ENCODE data around the gene GPR157.

GPR157 gene

DNA sequence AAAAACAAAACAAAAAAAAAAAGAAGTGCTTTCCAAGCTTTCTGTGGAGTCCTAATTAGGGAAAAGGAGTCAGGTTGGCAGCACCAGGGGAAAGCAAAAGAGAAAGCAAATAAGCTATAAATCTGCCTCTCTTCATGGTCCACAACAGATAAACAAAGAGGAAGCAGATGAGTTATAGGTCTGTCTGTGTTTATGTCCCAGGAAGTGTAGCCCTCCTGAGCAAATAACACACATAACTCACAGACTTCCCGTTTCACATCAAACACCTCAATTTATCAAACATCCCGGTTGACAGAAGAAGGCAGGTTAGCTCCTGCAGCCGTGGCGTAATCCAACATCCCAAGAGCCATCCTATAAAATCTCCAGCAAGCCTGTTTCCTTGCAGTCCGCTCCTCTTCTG, 53.9 kb downstream of the GPR157 start:
- TF ChIP-seq, protein P1, sequence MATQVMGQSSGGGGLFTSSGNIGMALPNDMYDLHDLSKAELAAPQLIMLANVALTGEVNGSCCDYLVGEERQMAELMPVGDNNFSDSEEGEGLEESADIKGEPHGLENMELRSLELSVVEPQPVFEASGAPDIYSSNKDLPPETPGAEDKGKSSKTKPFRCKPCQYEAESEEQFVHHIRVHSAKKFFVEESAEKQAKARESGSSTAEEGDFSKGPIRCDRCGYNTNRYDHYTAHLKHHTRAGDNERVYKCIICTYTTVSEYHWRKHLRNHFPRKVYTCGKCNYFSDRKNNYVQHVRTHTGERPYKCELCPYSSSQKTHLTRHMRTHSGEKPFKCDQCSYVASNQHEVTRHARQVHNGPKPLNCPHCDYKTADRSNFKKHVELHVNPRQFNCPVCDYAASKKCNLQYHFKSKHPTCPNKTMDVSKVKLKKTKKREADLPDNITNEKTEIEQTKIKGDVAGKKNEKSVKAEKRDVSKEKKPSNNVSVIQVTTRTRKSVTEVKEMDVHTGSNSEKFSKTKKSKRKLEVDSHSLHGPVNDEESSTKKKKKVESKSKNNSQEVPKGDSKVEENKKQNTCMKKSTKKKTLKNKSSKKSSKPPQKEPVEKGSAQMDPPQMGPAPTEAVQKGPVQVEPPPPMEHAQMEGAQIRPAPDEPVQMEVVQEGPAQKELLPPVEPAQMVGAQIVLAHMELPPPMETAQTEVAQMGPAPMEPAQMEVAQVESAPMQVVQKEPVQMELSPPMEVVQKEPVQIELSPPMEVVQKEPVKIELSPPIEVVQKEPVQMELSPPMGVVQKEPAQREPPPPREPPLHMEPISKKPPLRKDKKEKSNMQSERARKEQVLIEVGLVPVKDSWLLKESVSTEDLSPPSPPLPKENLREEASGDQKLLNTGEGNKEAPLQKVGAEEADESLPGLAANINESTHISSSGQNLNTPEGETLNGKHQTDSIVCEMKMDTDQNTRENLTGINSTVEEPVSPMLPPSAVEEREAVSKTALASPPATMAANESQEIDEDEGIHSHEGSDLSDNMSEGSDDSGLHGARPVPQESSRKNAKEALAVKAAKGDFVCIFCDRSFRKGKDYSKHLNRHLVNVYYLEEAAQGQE (IDR thresholded peaks at IDR 0.05; ENCODE audit: low read depth) = no peak
- TF ChIP-seq TEAD4 (IDR thresholded peaks at IDR 0.05) = no peak
- no peak for TF ChIP-seq TCF12 (IDR thresholded peaks at IDR 0.05; ENCODE audit: low read depth)
- no peak for TF ChIP-seq NFIC (IDR thresholded peaks at IDR 0.05)
- TF ChIP-seq YY1 (IDR thresholded peaks at IDR 0.05; ENCODE audit: low read depth) = no peak
- no peak for TF ChIP-seq EP300 (IDR thresholded peaks at IDR 0.05; ENCODE audit: borderline replicate concordance)
- TF ChIP-seq RAD21 (IDR thresholded peaks at IDR 0.05; ENCODE audit: low read depth) = no peak
- TF ChIP-seq TAF1 (IDR thresholded peaks at IDR 0.05; ENCODE audit: low read depth) = no peak
- TF ChIP-seq EGR1 (IDR thresholded peaks at IDR 0.05) = no peak
- no peak for TF ChIP-seq ZBTB7A (IDR thresholded peaks at IDR 0.05; ENCODE audit: low read depth)
- no peak for TF ChIP-seq CREB1 (IDR thresholded peaks at IDR 0.05; ENCODE audit: low read depth)
- TF ChIP-seq, protein P2, sequence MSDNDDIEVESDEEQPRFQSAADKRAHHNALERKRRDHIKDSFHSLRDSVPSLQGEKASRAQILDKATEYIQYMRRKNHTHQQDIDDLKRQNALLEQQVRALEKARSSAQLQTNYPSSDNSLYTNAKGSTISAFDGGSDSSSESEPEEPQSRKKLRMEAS (IDR thresholded peaks at IDR 0.05) = no peak
- TF ChIP-seq, protein P3, sequence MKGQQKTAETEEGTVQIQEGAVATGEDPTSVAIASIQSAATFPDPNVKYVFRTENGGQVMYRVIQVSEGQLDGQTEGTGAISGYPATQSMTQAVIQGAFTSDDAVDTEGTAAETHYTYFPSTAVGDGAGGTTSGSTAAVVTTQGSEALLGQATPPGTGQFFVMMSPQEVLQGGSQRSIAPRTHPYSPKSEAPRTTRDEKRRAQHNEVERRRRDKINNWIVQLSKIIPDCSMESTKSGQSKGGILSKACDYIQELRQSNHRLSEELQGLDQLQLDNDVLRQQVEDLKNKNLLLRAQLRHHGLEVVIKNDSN (IDR thresholded peaks at IDR 0.05) = no peak
- TF ChIP-seq CEBPB (IDR thresholded peaks at IDR 0.05) = no peak
- TF ChIP-seq FOXM1 (IDR thresholded peaks at IDR 0.05; ENCODE audit: borderline replicate concordance, low read depth) = no peak

DNA sequence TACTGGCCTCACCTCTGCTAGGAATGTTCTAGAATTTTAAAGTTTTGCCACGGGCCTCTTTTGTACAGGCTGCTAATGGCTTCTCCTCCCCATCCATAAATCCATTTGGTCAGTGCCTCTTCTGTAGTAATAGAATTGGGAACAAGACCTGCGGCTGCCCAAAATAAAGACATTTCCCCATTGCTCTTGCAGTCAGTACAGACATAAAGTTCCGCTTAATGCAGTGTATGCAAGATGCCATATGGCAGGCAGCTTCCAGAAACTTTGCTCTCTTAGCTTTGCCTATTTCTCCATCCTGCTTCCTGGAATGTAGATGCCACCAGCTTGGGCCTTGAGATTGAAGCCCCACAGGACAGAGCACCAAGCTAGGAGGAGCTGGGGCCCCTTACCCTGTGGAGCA, 55.8 kb downstream of the GPR157 start:
- TF ChIP-seq TCF12 (IDR thresholded peaks at IDR 0.05; ENCODE audit: low read depth) (no peak), TEAD4 (IDR thresholded peaks at IDR 0.05) (no peak), TAF1 (IDR thresholded peaks at IDR 0.05; ENCODE audit: low read depth) (no peak), NFIC (IDR thresholded peaks at IDR 0.05) (no peak), CREB1 (IDR thresholded peaks at IDR 0.05; ENCODE audit: low read depth) (no peak), EGR1 (IDR thresholded peaks at IDR 0.05) (no peak), YY1 (IDR thresholded peaks at IDR 0.05; ENCODE audit: low read depth) (no peak), RAD21 (IDR thresholded peaks at IDR 0.05; ENCODE audit: low read depth) (no peak), EP300 (IDR thresholded peaks at IDR 0.05; ENCODE audit: borderline replicate concordance) (no peak), CEBPB (IDR thresholded peaks at IDR 0.05) (no peak), FOXM1 (IDR thresholded peaks at IDR 0.05; ENCODE audit: borderline replicate concordance, low read depth) (no peak), ZBTB7A (IDR thresholded peaks at IDR 0.05; ENCODE audit: low read depth) (no peak)
- TF ChIP-seq, protein P2 (IDR thresholded peaks at IDR 0.05) = no peak
- TF ChIP-seq, protein P1 (IDR thresholded peaks at IDR 0.05; ENCODE audit: low read depth) = no peak

DNA sequence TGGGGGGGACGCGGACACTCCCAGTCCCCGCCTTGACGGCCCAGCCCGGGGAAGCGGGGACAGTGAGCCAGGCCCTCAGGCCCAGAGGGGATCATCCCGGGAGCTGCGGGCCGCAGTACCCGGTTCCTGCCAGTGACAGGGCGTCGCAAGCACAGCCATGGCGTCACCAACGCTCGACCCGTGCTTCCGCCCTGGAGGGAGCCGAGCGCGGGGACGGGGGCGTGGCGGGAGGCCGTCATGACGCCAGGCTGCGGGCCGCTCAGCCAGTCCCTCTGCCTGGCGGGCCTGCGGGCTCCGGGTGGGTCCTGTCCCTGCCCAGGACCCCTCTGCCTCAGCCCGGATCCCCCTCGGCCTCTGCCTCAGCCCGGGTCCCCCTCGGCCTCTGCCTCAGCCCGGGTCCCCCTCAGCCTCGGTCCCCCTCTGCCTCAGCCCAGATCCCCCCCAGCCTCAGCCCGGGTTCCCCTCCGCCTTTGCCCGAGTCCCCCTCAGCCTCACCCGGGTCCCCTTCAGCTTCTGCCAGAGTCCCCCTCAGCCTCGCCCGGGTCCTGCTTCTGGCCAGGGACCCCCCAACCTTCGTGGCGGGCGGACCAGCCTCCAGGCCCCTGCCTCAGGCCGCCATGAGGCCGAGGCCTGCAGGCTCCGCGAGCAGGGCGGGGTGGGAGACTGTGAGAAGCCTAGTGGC, 57.2 kb downstream of the GPR157 start:
- TF ChIP-seq YY1 (IDR thresholded peaks at IDR 0.05; ENCODE audit: low read depth) = no peak
- TF ChIP-seq TCF12 (IDR thresholded peaks at IDR 0.05; ENCODE audit: low read depth) = no peak
- TF ChIP-seq, protein P3 (IDR thresholded peaks at IDR 0.05) = no peak
- TF ChIP-seq CREB1 (IDR thresholded peaks at IDR 0.05; ENCODE audit: low read depth) = no peak
- no peak for TF ChIP-seq CEBPB (IDR thresholded peaks at IDR 0.05)
- TF ChIP-seq EGR1 (IDR thresholded peaks at IDR 0.05) = no peak
- no peak for TF ChIP-seq TAF1 (IDR thresholded peaks at IDR 0.05; ENCODE audit: low read depth)
- no peak for TF ChIP-seq RAD21 (IDR thresholded peaks at IDR 0.05; ENCODE audit: low read depth)
- TF ChIP-seq EP300 (IDR thresholded peaks at IDR 0.05; ENCODE audit: borderline replicate concordance) = no peak
- TF ChIP-seq, protein P1 (IDR thresholded peaks at IDR 0.05; ENCODE audit: low read depth) = no peak
- no peak for TF ChIP-seq FOXM1 (IDR thresholded peaks at IDR 0.05; ENCODE audit: borderline replicate concordance, low read depth)
- TF ChIP-seq NFIC (IDR thresholded peaks at IDR 0.05) = no peak
- no peak for TF ChIP-seq TEAD4 (IDR thresholded peaks at IDR 0.05)
- TF ChIP-seq, protein P2 (IDR thresholded peaks at IDR 0.05) = no peak
- no peak for TF ChIP-seq ZBTB7A (IDR thresholded peaks at IDR 0.05; ENCODE audit: low read depth)

Measured in Ishikawa (cell line).